Activated CD4-positive, CD25-positive, alpha-beta regulatory T cell (primary cell): ENCODE data around the gene CHD5.
"Not testable (repeated sequence)": the region's sequence is repeated elsewhere in the genome, so short reads cannot be mapped to it uniquely, and the experiment has no call there.

Experiments
- DNase-seq, 4 experiments: peaks; one replicate each; lab custom pipeline; 2025; lab: John Stamatoyannopoulos, UW

Gene CHD5

GRCh38 chr1:6086358-6086757 lies 93.8 kb downstream of the CHD5 start:
- DNase-seq = no peak

GRCh38 chr1:6085666-6086065 lies 94.5 kb downstream of the CHD5 start:
- DNase-seq = no peak

DNA sequence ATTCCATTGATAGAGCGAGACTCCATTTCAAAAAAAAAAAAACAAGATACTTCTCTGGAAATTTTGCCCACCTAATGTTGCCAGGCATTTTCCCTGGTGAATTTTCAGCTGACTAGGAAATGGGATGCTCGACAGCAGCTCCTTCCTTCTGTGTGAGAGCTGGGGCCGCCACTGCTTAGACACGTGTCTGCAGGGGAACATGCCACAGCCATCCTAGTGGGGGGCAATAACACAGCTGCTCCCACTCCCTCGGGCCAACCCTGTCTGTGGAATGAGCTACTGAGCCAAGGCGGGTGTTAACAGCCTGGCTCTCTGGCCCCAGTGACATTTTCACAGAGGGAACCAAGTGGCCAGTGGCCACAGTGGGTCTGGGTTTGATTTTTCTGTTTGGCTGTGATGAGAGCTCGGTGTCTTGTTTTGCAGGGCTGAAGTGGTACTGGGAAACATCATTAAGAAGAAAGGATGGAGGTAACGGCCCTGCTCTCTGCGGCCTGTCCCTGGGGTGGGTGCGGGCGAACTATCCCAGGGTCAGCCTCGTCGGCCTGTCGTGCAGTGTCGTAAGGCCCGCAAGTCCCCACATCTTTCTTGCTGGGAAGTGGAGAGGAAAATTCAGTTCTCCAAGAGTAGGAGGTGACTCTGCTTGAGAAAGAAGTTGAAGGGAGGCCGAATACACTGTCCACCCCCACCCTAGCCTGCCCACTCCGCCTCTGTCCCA lies 95.2 kb downstream of the CHD5 start:
- no peak for DNase-seq

GRCh38 chr1:6083801-6084446 lies 96.2 kb downstream of the CHD5 start:
- DNase-seq = no peak

DNA sequence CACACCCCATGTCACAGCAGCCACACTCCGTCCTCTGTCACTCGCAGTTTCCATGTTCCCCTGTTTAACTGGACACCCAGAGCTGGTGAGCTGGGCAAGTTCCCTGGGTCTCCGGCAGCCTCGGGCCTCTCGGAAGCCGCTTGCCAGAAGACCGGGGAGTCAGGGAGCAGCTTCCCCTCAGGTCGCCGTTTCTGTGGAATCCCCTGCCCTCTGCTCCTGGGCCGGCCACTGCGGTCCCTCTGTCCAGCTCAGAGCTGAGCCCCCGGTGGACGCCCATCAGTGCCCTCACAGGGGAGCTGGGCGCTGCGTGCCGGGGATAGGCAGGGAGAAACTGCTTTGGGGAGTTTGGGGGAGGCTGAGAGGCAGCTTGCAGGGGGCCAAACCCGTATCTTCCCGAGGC lies 96.7 kb downstream of the CHD5 start:
- no peak for DNase-seq

- no peak for DNase-seq
These were observed 97.6 kb downstream of the CHD5 start for GRCh38 chr1:6082430-6082971.

DNA sequence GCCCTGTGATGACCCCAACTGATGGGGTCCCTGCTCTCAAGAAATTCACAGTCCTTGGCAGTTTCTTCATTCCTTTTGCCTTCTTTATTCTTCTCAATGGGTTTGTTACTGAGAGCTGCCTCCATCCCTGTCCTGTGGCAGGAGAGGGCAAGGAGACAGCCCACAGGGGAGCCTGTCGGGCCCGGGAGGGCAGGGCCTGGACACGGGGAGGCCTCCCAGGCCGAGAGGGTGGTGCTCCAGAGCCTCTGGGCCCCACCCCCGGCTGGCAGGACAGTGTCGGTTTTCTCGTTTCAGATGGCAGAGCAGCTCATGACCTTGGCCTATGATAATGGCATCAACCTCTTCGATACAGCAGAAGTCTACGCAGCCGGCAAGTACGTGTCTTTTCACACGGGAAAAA lies 98.2 kb downstream of the CHD5 start:
- DNase-seq = no peak

- no peak for DNase-seq
These were observed 99.7 kb downstream of the CHD5 start for GRCh38 chr1:6080469-6080868.

DNA sequence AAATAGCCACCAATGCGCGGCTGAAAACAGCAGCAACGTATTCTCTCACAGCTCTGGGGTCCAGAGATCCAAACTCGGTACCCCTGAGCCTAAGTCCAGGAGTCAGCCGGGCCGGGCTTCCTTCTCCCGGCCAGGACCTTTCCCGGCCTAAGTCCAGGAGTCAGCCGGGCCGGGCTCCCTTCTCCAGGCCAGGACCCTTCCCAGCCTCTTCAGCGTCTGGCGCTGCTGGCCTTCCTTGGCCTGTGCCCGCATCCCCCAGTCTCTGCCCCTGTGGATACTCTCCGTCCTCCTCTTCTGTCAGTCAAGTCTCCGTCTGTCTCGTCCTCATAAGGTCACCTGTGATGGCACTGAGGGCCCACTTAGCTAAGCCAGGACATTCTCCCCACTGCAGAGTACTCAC lies 102.2 kb downstream of the CHD5 start:
- DNase-seq = no peak

DNA sequence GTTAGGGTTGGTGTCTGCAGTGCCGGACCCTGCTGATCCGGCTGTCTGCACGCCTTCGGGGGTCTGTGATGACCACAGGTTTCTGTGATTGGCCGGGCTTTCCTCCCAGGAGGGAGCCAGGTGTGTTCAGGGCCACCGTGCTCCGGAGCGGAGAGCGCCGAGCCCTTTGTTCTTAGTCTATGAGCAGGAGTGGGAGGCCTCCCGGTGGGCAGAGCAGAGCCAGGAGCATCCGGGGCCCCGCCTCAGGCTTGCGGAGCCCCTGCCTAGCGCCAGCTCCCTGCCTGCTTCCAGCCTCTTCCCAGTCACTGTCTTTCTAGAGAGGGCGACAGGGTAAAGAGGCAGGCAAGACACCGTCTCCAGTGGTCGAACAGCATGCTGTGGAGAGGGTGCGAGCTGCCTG lies 102.6 kb downstream of the CHD5 start:
- no peak for DNase-seq

- not testable (repeated sequence) for DNase-seq
These were observed 103.1 kb downstream of the CHD5 start for GRCh38 chr1:6077061-6077460.

DNA sequence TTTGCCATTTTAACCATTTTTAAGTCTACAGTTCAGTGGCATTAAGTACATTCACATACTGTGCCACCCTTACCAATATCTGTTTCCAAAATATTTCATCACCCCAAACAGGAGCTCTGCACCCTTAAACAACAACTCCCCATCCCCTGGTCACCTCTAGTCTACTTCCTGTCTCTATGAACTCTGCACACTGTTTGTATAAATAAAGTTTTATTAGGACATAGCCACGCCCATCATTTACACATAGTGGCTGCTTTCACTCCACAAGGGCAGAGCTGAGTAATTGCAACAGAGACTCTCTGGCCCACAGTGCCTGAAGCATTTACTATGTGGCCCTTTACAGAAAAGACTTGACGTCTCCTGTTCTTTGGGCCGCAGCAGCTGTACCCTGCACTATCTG lies 104.4 kb downstream of the CHD5 start:
- no peak for DNase-seq

DNA sequence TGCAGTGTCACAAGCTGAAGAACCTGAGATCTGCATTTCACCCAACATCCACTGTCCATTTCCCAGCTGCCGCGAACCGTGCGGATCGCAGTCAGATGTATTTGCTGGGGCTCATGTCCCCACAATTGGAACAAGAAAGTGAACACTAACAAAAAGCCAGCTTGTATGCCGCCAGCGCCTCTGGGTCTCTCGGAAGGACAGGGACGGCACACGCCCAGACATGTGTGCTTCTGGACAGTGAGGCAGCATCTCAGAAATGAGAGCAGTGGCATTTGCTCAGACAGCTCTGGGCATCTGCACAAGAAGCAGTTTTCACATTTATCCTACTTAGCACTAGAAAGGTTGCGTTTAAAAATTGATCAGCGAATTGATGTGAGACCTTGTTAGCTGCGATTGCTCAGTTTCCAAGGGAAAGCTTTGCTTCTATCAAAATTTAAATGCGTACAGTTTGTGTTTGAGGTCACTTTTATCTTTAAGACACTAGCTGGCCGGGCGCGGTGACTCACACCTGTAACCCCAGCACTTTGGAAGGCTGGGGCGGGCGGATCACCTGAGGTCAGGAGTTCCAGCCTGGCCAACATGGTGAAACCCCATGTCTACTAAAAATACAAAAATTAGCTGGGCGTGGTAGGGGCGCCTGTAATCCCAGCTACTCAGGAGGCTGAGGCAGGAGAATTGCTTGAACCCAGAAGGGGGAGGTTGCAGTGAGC lies 105.8 kb downstream of the CHD5 start:
- DNase-seq = no peak

DNA sequence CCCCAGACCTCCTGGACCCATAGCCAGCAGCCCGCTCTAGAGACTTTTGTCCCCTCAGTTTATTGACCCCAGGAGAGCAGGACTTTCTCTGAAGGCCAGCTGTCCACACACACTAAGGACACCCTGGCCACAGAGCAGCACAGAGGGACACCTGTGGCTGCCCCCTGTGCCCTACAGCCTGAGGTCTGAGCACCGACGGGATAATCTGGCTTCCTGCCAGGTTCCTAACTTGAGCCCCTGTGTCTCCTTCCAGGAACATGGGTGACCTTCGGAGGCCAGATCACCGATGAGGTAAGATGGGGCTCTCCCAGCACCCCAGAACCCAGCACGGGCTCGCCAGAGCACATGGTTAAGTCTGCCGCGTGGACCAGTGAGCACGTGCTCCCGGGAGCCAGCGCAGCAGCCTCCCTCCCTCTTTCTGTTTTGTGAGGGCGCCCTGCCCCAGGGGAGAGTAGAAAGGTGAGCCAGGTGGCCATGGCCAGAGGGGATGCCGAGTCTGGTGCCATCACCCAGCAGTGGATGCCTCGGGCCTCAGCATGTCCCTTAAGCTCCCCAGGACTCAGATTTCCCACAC lies 106.6 kb downstream of the CHD5 start:
- DNase-seq = no peak

DNA sequence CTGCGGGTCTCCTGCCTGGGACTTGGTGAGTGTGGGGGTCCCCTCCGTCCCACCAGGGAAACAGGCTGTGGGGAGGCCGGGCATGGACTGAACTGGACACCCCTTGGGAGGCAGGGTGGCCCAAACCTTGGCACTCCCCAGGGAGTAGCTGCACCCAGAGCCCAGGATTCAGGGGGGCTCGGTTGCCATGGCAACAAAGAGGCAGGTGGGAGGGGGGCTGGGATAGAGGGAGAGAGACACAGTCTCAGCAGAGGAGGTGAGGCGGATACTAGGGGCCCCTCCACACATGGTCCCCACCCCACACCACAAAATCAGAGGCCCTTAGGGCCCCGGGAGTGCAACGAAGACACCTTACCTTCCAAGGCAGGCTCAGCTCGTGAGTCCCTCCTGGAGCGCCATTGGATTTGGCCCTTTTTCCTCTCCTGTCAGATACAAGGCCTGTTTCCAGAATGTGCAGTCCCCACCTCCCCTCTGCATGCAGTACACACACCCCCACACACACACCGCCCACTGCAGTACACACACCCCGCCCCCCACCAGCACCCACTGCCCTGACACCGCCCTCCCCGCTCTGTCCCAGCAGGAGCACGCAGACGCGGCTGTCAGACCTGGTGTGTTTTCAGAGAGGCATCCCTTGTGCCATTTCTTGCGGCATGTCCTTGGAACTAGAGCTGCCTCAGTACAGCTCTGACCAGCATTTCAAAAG lies 107.2 kb downstream of the CHD5 start:
- DNase-seq = no peak

DNA sequence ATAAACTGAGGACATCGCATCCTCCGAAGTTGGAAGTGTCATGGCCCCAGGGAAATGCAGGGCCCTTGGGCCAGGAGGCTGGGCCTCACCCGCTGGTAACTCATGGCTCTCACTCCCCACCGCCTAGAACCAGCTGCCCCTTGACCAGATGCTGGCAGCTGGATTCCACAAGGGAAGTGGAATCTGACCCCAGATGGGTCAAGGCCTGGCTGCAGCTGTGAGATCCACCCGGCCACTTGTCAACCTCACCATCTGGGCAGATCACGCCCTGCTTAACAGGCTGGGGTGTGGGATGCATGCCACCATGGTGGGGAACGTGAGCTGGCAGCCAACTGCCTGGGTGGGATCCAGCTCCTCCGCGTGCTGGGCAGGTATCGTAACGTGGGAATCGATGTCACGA lies 108.9 kb downstream of the CHD5 start:
- no peak for DNase-seq

GRCh38 chr1:6070450-6070974 lies 109.6 kb downstream of the CHD5 start:
- no peak for DNase-seq

DNA sequence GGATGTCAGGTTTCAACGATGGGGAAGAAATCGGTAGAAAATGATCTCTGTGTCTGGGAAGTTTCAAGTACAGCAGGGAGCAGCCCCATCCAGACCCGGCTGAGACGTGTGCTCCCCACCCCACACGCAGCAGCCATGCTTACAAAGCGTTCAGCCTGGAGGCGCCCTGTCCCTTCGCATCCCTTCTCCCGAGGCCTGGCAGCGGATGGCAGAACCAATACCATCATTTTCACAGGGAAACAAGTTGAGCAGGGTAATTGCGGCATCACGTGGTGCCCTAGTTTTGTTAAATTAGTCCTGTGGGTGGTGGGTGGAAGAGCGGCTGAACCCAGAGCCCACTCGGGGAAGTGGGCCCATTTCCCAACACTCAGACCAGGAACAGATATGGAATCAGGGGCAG lies 110.5 kb downstream of the CHD5 start:
- no peak for DNase-seq

DNA sequence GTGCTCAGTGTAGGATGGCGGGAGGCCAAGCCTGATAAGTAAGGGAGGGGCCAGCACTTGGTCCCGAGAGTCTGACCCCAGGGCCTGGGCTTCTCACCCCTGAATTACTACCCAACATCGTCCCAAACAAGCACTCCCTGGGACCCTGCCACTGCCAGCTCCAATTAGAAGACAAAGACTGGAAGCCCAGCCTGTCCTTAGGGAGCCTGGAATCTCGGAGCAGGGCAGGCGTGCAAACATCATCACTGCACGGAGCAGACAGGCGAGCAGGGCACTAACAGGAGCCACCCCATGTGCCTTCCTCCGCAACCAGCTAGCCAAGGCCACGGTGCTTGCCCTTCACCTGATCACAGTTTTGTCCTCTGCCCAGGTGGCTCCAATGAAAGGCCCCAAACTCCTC lies 111.2 kb downstream of the CHD5 start:
- no peak for DNase-seq

DNA sequence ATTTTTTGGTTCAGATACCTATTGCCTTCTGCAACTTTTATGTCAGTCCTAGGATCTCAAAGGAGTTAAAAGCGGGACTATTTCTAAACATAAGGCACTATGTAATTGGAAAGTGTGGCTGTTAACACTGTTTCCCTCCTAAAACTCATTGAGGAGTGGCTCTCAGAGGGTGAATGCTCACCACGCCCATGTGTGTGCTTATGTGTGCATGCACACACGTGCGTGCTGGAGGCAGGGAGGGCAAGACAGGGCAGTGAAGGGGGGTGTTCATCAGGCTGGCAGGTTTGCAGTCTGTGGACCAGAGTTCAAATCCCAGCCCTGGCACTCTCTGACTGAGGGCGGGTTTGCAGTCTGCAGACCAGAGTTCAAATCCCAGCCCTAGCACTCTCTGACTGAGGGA lies 112.0 kb downstream of the CHD5 start:
- no peak for DNase-seq

GRCh38 chr1:6066680-6067079 lies 113.4 kb downstream of the CHD5 start:
- no peak for DNase-seq
